ENCODE measurements around the gene CPZ. TPM values are rescaled to one million over a fixed set of nuclear protein-coding genes. Genes with fewer than 3 reads are reported as not detected.

CPZ gene
- total RNA-seq, result 0.10 TPM in 1 of 2 replicates, not detected in the other

DNA sequence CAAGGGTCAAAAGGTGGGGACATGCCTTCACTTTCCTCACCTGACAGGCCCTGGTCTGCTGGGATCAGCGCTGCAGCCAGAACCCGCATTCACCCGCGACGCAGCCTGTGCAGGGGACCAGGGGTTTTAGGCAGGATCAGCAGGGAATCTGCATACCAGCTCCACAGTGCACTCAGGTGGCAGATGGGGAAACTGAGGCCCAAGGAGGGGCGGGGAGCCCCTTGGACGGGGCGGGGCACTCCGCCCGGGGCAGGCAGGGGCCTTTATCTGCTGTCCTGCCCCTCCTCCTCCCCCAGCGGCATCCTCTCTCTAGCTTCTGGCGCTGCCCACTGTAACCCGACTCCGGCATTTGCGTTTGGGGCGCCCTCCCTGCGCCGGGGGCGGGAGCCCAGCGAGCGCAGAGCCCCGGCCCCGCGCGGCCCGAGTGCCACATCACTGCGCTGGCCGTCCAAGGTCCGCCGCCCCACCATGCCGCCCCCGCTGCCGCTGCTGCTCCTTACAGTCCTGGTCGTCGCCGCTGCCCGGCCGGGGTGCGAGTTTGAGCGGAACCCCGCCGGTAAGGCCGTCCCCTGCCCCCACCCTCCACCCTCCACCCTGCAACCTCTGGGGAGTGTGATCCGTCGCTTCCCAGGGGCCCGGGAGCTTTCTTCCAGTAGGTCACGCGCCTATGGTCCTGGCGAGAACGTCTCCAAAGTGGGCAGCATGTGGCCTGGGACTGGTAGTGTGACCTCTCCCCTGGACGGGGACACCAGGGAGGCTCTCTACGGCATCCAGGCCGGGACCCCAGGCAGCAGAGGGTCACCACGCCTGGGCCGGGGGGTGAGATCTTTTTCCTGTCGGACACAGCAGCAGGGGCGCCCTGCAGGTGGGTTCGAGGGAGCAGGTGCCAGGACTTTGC, at the start of gene CPZ:
CPZ (plus strand) TSS at position 400 of the 898 bp plus-strand sequence; CDS start at position 469, 69 bp downstream.

DNA sequence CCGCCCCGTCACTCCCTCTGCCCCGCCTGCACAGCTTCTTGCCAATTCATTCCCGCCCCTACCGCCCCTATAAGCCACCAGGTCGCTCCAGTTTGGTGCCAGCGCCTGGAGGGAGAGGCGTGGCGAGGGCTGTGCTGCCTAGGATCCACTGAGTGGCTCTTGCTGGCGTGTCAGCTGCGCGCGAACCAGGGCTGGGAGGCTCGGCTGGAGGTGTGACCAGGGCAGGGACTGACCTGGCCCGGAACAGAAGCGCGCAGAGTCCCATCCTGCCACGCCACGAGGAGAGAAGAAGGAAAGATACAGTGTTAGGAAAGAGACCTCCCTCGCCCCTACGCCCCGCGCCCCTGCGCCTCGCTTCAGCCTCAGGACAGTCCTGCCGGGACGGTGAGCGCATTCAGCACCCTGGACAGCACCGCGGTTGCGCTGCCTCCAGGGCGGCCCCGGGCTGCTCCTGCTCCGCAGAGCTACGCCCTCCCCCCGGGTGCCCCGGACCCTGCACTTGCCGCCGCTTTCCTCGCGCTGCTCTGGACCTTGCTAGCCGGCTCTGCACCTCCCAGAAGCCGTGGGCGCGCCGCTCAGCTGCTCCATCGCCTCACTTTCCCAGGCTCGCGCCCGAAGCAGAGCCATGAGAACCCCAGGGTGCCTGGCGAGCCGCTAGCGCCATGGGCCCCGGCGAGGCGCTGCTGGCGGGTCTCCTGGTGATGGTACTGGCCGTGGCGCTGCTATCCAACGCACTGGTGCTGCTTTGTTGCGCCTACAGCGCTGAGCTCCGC, 12.1 kb upstream of the CPZ start, which contains the start of gene GPR78:
GPR78 (plus strand) TSS at position 72 of the 773 bp plus-strand sequence; CDS start at position 663, 591 bp downstream.

Other genes with a start within 250 kb of the CPZ start
- 39.8 and 54.5 TPM in 2 replicates for gene ACOX3, start 152.0 kb upstream of the CPZ start, total RNA-seq
- 18.0 and 28.3 TPM in 2 replicates for gene TRMT44, start 152.0 kb upstream of the CPZ start, total RNA-seq
- gene GPR78, start 12.4 kb upstream of the CPZ start, total RNA-seq, result not detected in 2 replicates